ENCODE measurements around the gene SEMA5A.

DNA sequence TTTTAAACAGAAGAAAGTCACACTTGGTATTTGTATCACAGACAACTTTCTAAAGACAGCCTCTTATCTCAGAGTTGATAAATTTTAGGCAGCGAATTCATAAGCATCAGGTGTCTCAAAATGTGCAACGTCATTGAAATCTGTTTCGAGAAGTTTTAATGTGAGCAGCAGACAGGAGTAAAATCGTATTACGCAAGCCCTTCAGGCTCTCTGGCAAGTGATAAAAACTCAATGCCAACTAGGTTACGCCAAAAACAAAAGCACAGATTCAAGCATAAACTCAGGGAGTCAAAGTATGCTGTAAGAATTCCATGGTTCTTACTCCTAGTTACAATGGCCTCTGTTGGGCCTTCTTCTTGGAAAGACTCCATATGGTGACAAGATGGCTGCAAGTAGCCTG lies 244.7 kb downstream of the SEMA5A start:
- TF ChIP-seq POLR2AphosphoS5 (IDR thresholded peaks at IDR 0.05; ENCODE audit: low read depth, low read length): no peak
- no peak for TF ChIP-seq POLR2A (IDR thresholded peaks at IDR 0.05; ENCODE audit: low read depth, low read length)

Measured in GM12892 (cell line).